ENCODE data around the gene ALPG. TPM values are rescaled to one million over a fixed set of nuclear protein-coding genes. Genes with fewer than 3 reads are reported as not detected.
"Not testable (repeated sequence)": the region's sequence is repeated elsewhere in the genome, so short reads cannot be mapped to it uniquely, and the experiment has no call there.

ALPG gene
- polyA plus RNA-seq, 1 donor, result not detected

- not testable (repeated sequence) for H3K27me3 ChIP-seq (ENCODE audit: control insufficient read depth, insufficient read depth, low read length)
- no CpG with 5 or more reads among the region's 3 CpGs for WGBS (ENCODE audit: insufficient coverage, low lambda C conversion rate)
Observed at GRCh38 chr2:232451645-232452044, 45.0 kb downstream of the ALPG start.

GRCh38 chr2:232454630-232455029, 48.0 kb downstream of the ALPG start:
- H3K4me1 ChIP-seq (ENCODE audit: control insufficient read depth, insufficient read depth, low read length), result peaks cover 42% of the 10 kb centered on the region
- no peaks in the 10 kb centered on the region for H3K36me3 ChIP-seq (ENCODE audit: control insufficient read depth, insufficient read depth, low read length)
- H3K27ac ChIP-seq (ENCODE audit: low read length), result peak overlapping the region; percentile 96
- H3K4me3 ChIP-seq (ENCODE audit: low read length), result no peak overlapping the region
- no peak for DNase-seq
- H3K9me3 ChIP-seq (ENCODE audit: control insufficient read depth, low read depth, low read length), result peaks cover 6% of the 10 kb centered on the region
- H3K27me3 ChIP-seq (ENCODE audit: control insufficient read depth, insufficient read depth, low read length), result peaks cover 8% of the 10 kb centered on the region
- WGBS (ENCODE audit: insufficient coverage, low lambda C conversion rate), result no CpG with 5 or more reads among the region's 9 CpGs

More at GRCh38 chr2:232451645-232452044, 45.0 kb downstream of the ALPG start:
- not testable (repeated sequence) for H3K4me3 ChIP-seq (ENCODE audit: low read length); H3K27ac ChIP-seq (ENCODE audit: low read length); H3K36me3 ChIP-seq (ENCODE audit: control insufficient read depth, insufficient read depth, low read length); DNase-seq; H3K9me3 ChIP-seq (ENCODE audit: control insufficient read depth, low read depth, low read length)
- H3K4me1 ChIP-seq (ENCODE audit: control insufficient read depth, insufficient read depth, low read length), result peaks cover 39% of the 10 kb centered on the region

GRCh38 chr2:232455426-232456255, 49.0 kb downstream of the ALPG start, which contains the start of gene ALPI:
Gene ALPI (plus strand): TSS chr2:232456153. CDS start chr2:232456200, 47 bp downstream.
- H3K27ac ChIP-seq (ENCODE audit: low read length), result peak within 1 kb of the TSS; percentile 96
- peak; percentile 95 to 98 for DNase-seq
- H3K4me1 ChIP-seq (ENCODE audit: control insufficient read depth, insufficient read depth, low read length), result peaks cover 43% of the 10 kb centered on the region
- no CpG with 5 or more reads among the region's 14 CpGs for whole genome bisulfite sequencing (ENCODE audit: insufficient coverage, low lambda C conversion rate)
- peaks cover 6% of the 10 kb centered on the region for H3K9me3 ChIP-seq (ENCODE audit: control insufficient read depth, low read depth, low read length)
- peak within 1 kb of the TSS; percentile 21 for H3K4me3 ChIP-seq (ENCODE audit: low read length)
- peaks cover 9% of the 10 kb centered on the region for H3K27me3 ChIP-seq (ENCODE audit: control insufficient read depth, insufficient read depth, low read length)
- H3K36me3 ChIP-seq (ENCODE audit: control insufficient read depth, insufficient read depth, low read length), result no peaks in the 10 kb centered on the region

- Histone ChIP-seq H3K27me3 (ENCODE audit: control insufficient read depth, insufficient read depth, low read length) (peaks cover 11% of the 10 kb centered on the region), H3K27ac (ENCODE audit: low read length) (peak overlapping the region; percentile 96), H3K9me3 (ENCODE audit: control insufficient read depth, low read depth, low read length) (peaks cover 6% of the 10 kb centered on the region), H3K4me1 (ENCODE audit: control insufficient read depth, insufficient read depth, low read length) (peaks cover 43% of the 10 kb centered on the region), H3K36me3 (ENCODE audit: control insufficient read depth, insufficient read depth, low read length) (no peaks in the 10 kb centered on the region), H3K4me3 (ENCODE audit: low read length) (peak overlapping the region; percentile 21)
- WGBS (ENCODE audit: insufficient coverage, low lambda C conversion rate), result no CpG with 5 or more reads among the region's 27 CpGs
- DNase-seq, result no peak
Observed at GRCh38 chr2:232456296-232457120, 49.9 kb downstream of the ALPG start.

GRCh38 chr2:232457121-232458011, 50.7 kb downstream of the ALPG start:
- 92% methylated on average over 2 of the region's 21 CpGs for WGBS (ENCODE audit: insufficient coverage, low lambda C conversion rate)
- Histone ChIP-seq H3K27ac (ENCODE audit: low read length) (no peak overlapping the region), H3K4me1 (ENCODE audit: control insufficient read depth, insufficient read depth, low read length) (peaks cover 43% of the 10 kb centered on the region), H3K4me3 (ENCODE audit: low read length) (no peak overlapping the region), H3K36me3 (ENCODE audit: control insufficient read depth, insufficient read depth, low read length) (no peaks in the 10 kb centered on the region), H3K27me3 (ENCODE audit: control insufficient read depth, insufficient read depth, low read length) (peaks cover 11% of the 10 kb centered on the region), H3K9me3 (ENCODE audit: control insufficient read depth, low read depth, low read length) (peaks cover 6% of the 10 kb centered on the region)
- no peak for DNase-seq

GRCh38 chr2:232458051-232458660, 51.5 kb downstream of the ALPG start:
- WGBS (ENCODE audit: insufficient coverage, low lambda C conversion rate), result no CpG with 5 or more reads among the region's 25 CpGs
- Histone ChIP-seq H3K36me3 (ENCODE audit: control insufficient read depth, insufficient read depth, low read length) (no peaks in the 10 kb centered on the region), H3K9me3 (ENCODE audit: control insufficient read depth, low read depth, low read length) (peaks cover 6% of the 10 kb centered on the region), H3K4me3 (ENCODE audit: low read length) (no peak overlapping the region), H3K27ac (ENCODE audit: low read length) (no peak overlapping the region), H3K4me1 (ENCODE audit: control insufficient read depth, insufficient read depth, low read length) (peaks cover 43% of the 10 kb centered on the region), H3K27me3 (ENCODE audit: control insufficient read depth, insufficient read depth, low read length) (peaks cover 11% of the 10 kb centered on the region)
- no peak for DNase-seq

- H3K4me1 ChIP-seq (ENCODE audit: control insufficient read depth, insufficient read depth, low read length), result peaks cover 43% of the 10 kb centered on the region
- peaks cover 11% of the 10 kb centered on the region for H3K27me3 ChIP-seq (ENCODE audit: control insufficient read depth, insufficient read depth, low read length)
- H3K27ac ChIP-seq (ENCODE audit: low read length), result no peak overlapping the region
- DNase-seq, result peak; percentile 70 to 88
- no peak overlapping the region for H3K4me3 ChIP-seq (ENCODE audit: low read length)
- H3K36me3 ChIP-seq (ENCODE audit: control insufficient read depth, insufficient read depth, low read length), result no peaks in the 10 kb centered on the region
- no CpG with 5 or more reads among the region's 56 CpGs for WGBS (ENCODE audit: insufficient coverage, low lambda C conversion rate)
- peaks cover 6% of the 10 kb centered on the region for H3K9me3 ChIP-seq (ENCODE audit: control insufficient read depth, low read depth, low read length)
Observed at GRCh38 chr2:232458661-232459418, 52.2 kb downstream of the ALPG start.

- Histone ChIP-seq H3K9me3 (ENCODE audit: control insufficient read depth, low read depth, low read length) (peaks cover 6% of the 10 kb centered on the region), H3K36me3 (ENCODE audit: control insufficient read depth, insufficient read depth, low read length) (no peaks in the 10 kb centered on the region), H3K4me1 (ENCODE audit: control insufficient read depth, insufficient read depth, low read length) (peaks cover 41% of the 10 kb centered on the region), H3K4me3 (ENCODE audit: low read length) (no peak overlapping the region), H3K27ac (ENCODE audit: low read length) (no peak overlapping the region), H3K27me3 (ENCODE audit: control insufficient read depth, insufficient read depth, low read length) (peaks cover 11% of the 10 kb centered on the region)
- DNase-seq, result no peak
- no CpG with 5 or more reads among the region's 11 CpGs for WGBS (ENCODE audit: insufficient coverage, low lambda C conversion rate)
Observed at GRCh38 chr2:232459419-232460035, 52.9 kb downstream of the ALPG start.

GRCh38 chr2:232460171-232460570, 53.5 kb downstream of the ALPG start:
- H3K9me3 ChIP-seq (ENCODE audit: control insufficient read depth, low read depth, low read length), result peaks cover 6% of the 10 kb centered on the region
- DNase-seq, result no peak
- no peaks in the 10 kb centered on the region for H3K36me3 ChIP-seq (ENCODE audit: control insufficient read depth, insufficient read depth, low read length)
- WGBS (ENCODE audit: insufficient coverage, low lambda C conversion rate), result no CpG with 5 or more reads among the region's 2 CpGs
- H3K27me3 ChIP-seq (ENCODE audit: control insufficient read depth, insufficient read depth, low read length), result peaks cover 11% of the 10 kb centered on the region
- H3K4me3 ChIP-seq (ENCODE audit: low read length), result no peak overlapping the region
- no peak overlapping the region for H3K27ac ChIP-seq (ENCODE audit: low read length)
- peaks cover 35% of the 10 kb centered on the region for H3K4me1 ChIP-seq (ENCODE audit: control insufficient read depth, insufficient read depth, low read length)

Measured in large intestine (tissue), 3 donors.